Coronary artery (tissue), 2 donors: ENCODE results near the gene RAD9A.

Experiments used
- DNase-seq: peaks from one replicate; pipeline ENCODE4 v3.0.0-alpha.2; 2017; ENCODE audit warnings: low spot score
- H3K27ac ChIP-seq, 2 donors: fragments of 200-600 bp; sonication (generic); one replicate each; pipeline ENCODE4 v1.5.1; 2016 to 2019
- H3K4me3 ChIP-seq: fragments of 200-600 bp; sonication (generic); 2 replicates; pipeline ENCODE4 v1.5.1; 2016; ENCODE audit warnings: mild to moderate bottlenecking, moderate library complexity
- CTCF ChIP-seq: fragments of 200-600 bp; sonication (generic); IDR thresholded peaks from one replicate; pipeline ENCODE4 v1.5.1; 2019; ENCODE audit warnings: antibody characterized with exemption

The RAD9A gene

GRCh38 chr11:67409261-67409666, 17.5 kb downstream of the RAD9A start:
- TF ChIP-seq CTCF = no peak
- no peak overlapping the region for H3K4me3 ChIP-seq
- no peak for DNase-seq
- H3K27ac ChIP-seq = no peak overlapping the region

GRCh38 chr11:67409781-67410368, 18.1 kb downstream of the RAD9A start:
- H3K27ac ChIP-seq = no peak overlapping the region
- TF ChIP-seq CTCF = no peak
- DNase-seq = no peak
- H3K4me3 ChIP-seq = no peak overlapping the region

GRCh38 chr11:67410369-67410831, 18.6 kb downstream of the RAD9A start:
- no peak for DNase-seq
- no peak for TF ChIP-seq CTCF
- no peak overlapping the region for H3K27ac ChIP-seq

GRCh38 chr11:67410984-67411784, 19.4 kb downstream of the RAD9A start:
- TF ChIP-seq CTCF = no peak
- Histone ChIP-seq H3K27ac (no peak overlapping the region), H3K4me3 (no peak overlapping the region)
- DNase-seq = no peak

More at GRCh38 chr11:67410369-67410831, 18.6 kb downstream of the RAD9A start:
- H3K4me3 ChIP-seq = no peak overlapping the region

- no peak for DNase-seq
- H3K4me3 ChIP-seq = no peak overlapping the region
- H3K27ac ChIP-seq = no peak overlapping the region
- no peak for TF ChIP-seq CTCF
These were observed 20.0 kb downstream of the RAD9A start for GRCh38 chr11:67411785-67412152.

GRCh38 chr11:67412495-67413179, 20.9 kb downstream of the RAD9A start:
- no peak overlapping the region for H3K4me3 ChIP-seq
- TF ChIP-seq CTCF = no peak
- H3K27ac ChIP-seq = no peak overlapping the region
- no peak for DNase-seq
